ENCODE measurements around the gene DNASE2. TPM values are rescaled to one million over a fixed set of nuclear protein-coding genes. Genes with fewer than 3 reads are reported as not detected.
A peak's percentile ranks its signal among the peaks of the same experiment; 100 is the strongest.

The DNASE2 gene
- total and polyA plus RNA-seq, 2 of the 8 experiments (the other 6 are each of a cell fraction or from before 2014, with no cell fraction given): 33.2 to 48.2 TPM

DNA sequence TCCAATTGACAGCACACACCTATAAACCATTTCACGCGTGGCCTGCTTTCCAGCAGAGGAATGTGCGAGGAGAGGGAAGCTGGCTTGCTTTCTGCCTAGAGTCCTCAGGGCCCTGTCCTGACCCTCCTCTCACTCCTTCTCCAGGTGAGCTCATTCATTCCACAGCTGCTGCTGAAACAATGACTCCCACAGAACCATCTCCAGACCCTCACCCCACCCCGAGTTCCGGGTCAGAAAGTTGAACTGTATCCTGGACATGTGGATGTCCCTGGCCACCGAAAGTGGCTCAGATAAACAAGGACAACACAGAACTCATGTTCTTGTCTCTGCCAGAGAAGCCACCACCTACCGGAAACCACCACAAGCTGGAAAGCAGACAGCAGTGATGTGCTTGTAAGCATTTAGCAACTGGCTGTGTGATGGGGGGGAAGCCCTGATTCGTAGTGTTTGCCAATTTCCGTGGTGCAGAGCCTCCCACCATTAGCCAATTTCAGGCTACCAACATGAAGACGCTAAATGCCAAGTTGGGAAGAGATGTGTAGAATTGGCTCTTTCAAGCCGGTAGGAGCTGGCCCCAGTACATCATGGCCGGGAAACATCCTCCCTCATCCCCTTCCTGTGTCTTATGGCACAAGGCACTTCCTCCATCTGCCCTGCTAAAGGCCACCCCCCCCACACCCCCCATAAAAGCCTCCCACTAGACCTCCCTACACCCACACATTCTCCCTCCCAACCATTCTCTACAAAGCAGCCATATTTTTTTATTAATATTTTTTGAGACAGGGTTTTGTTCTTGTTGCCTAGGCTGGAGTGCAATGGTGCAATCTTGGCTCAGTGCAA, 32.8 kb upstream of the DNASE2 start:
- 89% methylated on average over 11 of the region's 12 CpGs; no CpG with 5 or more reads in 1 of the 2 experiments for WGBS, 2 experiments (ENCODE audit: extremely low coverage in 1 of 2, insufficient coverage in 1 of 2, insufficient read length in 1 of 2, insufficient replicate concordance in 2 of 2, low coverage in 1 of 2, low lambda C conversion rate in 2 of 2, missing lambda C conversion rate in 1 of 2)
- Histone ChIP-seq H4K5ac (ENCODE audit: insufficient read length, low read depth, low read length) (no peak overlapping the region), H2BK120ac (replicated peaks; ENCODE audit: low read depth, low read length) (no peak overlapping the region), H3K56ac (replicated peaks; ENCODE audit: insufficient read length, low read depth, low read length) (no peak overlapping the region), H3K9me3 (ENCODE audit: insufficient read depth in 2 of 2, low read depth in 1 of 2, low read length in 1 of 2) (peaks cover 2 to 9% of the 10 kb centered on the region in 2 experiments; a peak in 1 of 4 replicates), H2BK20ac (ENCODE audit: low read length) (peak overlapping the region; percentile 24; the same call in 1 of the 2 replicates), H4K91ac (replicated peaks; ENCODE audit: insufficient read length, low read length) (no peak overlapping the region), H4K20me1 (replicated peaks in 1 of 2; ENCODE audit: control insufficient read depth in 1 of 2, insufficient read depth in 2 of 2, low read length in 2 of 2) (no peaks in the 10 kb centered on the region), H3K4me2 (ENCODE audit: insufficient read depth in 1 of 2, low read depth in 2 of 2, low read length in 2 of 2) (peak overlapping the region; percentile 25 to 58; a peak in 2 of 4 replicates), H3K36me3 (ENCODE audit: control insufficient read depth in 2 of 4, insufficient read depth in 4 of 4, low read length in 3 of 4) (no peaks in the 10 kb centered on the region), H3K27me3 (replicated peaks in 1 of 4; ENCODE audit: control insufficient read depth in 3 of 4, extremely low read depth in 1 of 4, insufficient read depth in 3 of 4, low read length in 3 of 4) (peaks cover 6 to 12% (median 11%) of the 10 kb centered on the region in 4 experiments), H3K23ac (ENCODE audit: insufficient read length) (no peak overlapping the region), H3K79me1 (ENCODE audit: low read depth, low read length) (no peaks in the 10 kb centered on the region), H2AFZ (ENCODE audit: low read length) (no peak overlapping the region), H3K4me1 (replicated peaks in 1 of 4; ENCODE audit: control insufficient read depth in 3 of 4, insufficient read depth in 4 of 4, low read length in 3 of 4) (peaks cover 8 to 20% (median 15%) of the 10 kb centered on the region in 4 experiments), H3K18ac (ENCODE audit: extremely low read depth, low read length) (peak overlapping the region; percentile 12; the same call in 1 of the 2 replicates), H2BK5ac (ENCODE audit: low read depth, low read length) (0 out of 2 replicates have a peak overlapping the region, but pooled peaks have one; percentile 4), H4K8ac (ENCODE audit: extremely low read depth, insufficient read depth, low read length) (no peak overlapping the region), H3K23me2 (ENCODE audit: low read depth, low read length) (no peaks in the 10 kb centered on the region), H3K27ac (ENCODE audit: low read depth, low read length) (no peak overlapping the region), H2BK15ac (ENCODE audit: low read length) (peak overlapping the region; percentile 34; the same call in 1 of the 2 replicates), H2AK5ac (ENCODE audit: low read depth, low read length) (no peak overlapping the region), H2BK12ac (ENCODE audit: low read depth, low read length) (no peak overlapping the region), H3K4me3 (ENCODE audit: extremely low read depth in 1 of 4, insufficient read depth in 2 of 4, low read depth in 3 of 4, low read length in 4 of 4) (no peak overlapping the region), H3K4ac (replicated peaks; ENCODE audit: insufficient read length, low read depth, low read length) (no peak overlapping the region), H3K14ac (ENCODE audit: insufficient read length) (no peak overlapping the region), H3K9ac (replicated peaks in 1 of 4; ENCODE audit: extremely low read depth in 1 of 4, low read depth in 3 of 4, low read length in 3 of 4) (no peak overlapping the region), H3K79me2 (ENCODE audit: control insufficient read depth in 1 of 2, insufficient read depth in 2 of 2, low read length in 2 of 2) (no peaks in the 10 kb centered on the region)
- TF ChIP-seq TEAD4 (IDR thresholded peaks at IDR 0.05; ENCODE audit: low read depth, low read length): no peak
- TF ChIP-seq E2F6 (IDR thresholded peaks at IDR 0.05): no peak
- TF ChIP-seq TBP (IDR thresholded peaks at IDR 0.05; ENCODE audit: low read depth, low read length): no peak
- TF ChIP-seq NANOG (IDR thresholded peaks at IDR 0.05; ENCODE audit: insufficient read depth, low read depth, low read length, poor library complexity, severe bottlenecking): no peak
- TF ChIP-seq SP2 (IDR thresholded peaks at IDR 0.05; ENCODE audit: low read length): no peak
- POLR2A ChIA-PET (ENCODE audit: partially characterized antibody): interaction anchor here (0.7 to 13.9 kb wide), 15 partner anchors 7 to 1517 kb away, joined by 3 to 180 read pairs (median 6); partner anchors contain the start of genes CALR, FARSA, GCDH and THSD8
- CTCF ChIA-PET (ENCODE audit: partially characterized antibody): interaction anchor here (0.7 to 1.7 kb wide), 7 partner anchors 12 to 51 kb away, joined by 3 to 8 read pairs (median 3); partner anchors contain the start of gene KLF1
- DNase-seq (ENCODE audit: low read depth in 1 of 2, low spot score in 2 of 2) (no peak), FAIRE-seq (no peak)

Data from H1 (cell line).